ENCODE data around the gene SLC30A2.
A peak's percentile ranks its signal among the peaks of the same experiment; 100 is the strongest.

SLC30A2 gene

DNA sequence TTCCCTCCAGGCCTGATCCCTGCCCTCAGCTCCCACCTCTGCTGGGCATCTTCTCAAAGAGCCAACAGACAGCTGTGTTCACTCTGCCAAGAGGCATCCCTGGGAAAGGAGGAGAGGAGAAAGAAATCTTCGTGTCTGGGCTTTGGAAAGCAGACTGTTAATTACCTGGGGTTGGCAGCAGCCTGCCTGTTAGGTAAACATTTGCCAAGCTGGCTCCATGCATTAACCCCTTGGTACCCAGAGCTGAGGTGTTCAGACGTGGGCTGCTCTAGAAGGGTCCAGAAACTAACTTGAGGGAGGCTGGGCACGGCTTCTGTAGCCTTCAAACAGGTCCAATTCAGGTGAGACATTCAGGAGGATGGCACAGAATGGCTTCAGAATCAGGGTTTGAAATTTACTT is 33.1 kb downstream of the SLC30A2 start:
- H3K4me3 ChIP-seq (ENCODE audit: low read depth, low read length): no peak overlapping the region
- TF ChIP-seq CTCF (conservative IDR thresholded peaks at IDR 0.05; ENCODE audit: low read depth, low read length): no peak
- no peak for DNase-seq (ENCODE audit: low read depth)

DNA sequence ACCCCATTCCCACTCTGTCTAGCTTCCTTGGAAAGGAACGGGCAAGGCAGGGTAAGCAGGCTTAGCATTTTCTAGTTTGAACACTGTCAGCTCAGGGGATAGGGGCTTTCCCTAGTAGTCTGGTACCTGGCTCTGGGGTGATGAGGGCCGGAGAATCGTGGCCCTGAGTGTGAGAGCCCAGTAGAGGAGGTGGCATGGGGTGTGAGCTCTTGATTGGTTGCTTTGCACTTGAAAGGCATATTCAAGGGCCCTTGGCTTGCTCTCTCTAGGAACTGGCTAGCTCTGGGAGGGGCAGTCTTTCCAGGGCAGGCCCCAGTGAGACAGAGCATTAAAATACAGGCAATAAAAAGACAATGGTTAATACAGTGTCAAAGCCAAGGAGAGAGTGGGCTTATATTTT is 35.1 kb downstream of the SLC30A2 start:
- no peak for TF ChIP-seq CTCF (conservative IDR thresholded peaks at IDR 0.05; ENCODE audit: low read depth, low read length)
- DNase-seq (ENCODE audit: low read depth): no peak
- H3K4me3 ChIP-seq (ENCODE audit: low read depth, low read length): no peak overlapping the region

DNA sequence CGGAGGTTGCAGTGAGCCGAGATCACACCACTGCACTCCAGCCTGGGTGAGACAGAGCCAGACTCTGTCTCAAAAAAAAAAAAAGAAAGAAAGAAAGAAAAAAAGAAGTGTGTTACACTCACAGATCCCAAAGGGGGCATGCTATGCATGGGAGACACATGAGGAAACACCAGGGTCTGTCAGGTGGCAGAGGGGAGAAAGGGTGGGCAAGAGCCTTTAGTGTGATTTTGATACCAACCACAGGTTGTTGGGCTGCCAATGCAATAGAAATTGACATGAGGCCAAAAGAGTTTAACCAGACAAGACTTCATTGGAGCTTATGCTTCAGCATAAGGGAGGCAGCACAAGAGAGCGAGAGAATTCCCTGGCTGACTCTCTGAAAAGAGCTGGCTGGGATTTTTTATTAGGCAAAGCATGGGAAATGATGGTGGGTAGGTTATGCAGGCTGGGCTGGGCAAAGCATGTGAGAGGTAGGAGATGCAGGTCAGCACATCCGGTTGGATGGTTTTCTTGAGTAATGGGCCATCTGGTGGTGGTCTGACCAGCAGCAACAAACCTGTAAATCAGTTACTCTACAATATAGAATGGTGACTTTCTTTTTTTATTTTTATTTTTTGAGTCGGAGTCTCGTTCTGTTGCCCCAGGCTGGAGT is 36.0 kb downstream of the SLC30A2 start:
- peak; percentile 23 for TF ChIP-seq CTCF (conservative IDR thresholded peaks at IDR 0.05; ENCODE audit: low read depth, low read length)
- DNase-seq (ENCODE audit: low read depth): no peak
- no peak overlapping the region for H3K4me3 ChIP-seq (ENCODE audit: low read depth, low read length)

DNA sequence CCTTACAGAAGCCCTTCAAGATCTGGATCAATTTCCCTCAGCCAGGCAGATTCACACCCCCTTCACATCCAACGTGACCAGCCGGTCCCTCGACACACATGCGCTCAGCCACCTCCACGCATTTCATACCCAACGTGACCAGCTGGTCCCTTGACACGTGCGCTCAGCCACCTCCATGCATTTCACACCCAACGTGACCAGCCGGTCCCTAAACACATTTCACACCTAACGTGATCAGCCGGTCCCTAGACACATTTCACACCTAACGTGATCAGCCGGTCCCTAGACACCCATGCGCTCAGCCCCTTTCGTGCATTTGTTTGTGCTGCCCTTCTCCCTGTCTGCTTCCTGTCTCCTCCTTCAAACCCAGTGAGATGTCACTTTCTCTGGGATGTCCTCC is 39.2 kb downstream of the SLC30A2 start:
- no peak for TF ChIP-seq CTCF (conservative IDR thresholded peaks at IDR 0.05; ENCODE audit: low read depth, low read length)
- H3K4me3 ChIP-seq (ENCODE audit: low read depth, low read length): no peak overlapping the region
- no peak for DNase-seq (ENCODE audit: low read depth)

DNA sequence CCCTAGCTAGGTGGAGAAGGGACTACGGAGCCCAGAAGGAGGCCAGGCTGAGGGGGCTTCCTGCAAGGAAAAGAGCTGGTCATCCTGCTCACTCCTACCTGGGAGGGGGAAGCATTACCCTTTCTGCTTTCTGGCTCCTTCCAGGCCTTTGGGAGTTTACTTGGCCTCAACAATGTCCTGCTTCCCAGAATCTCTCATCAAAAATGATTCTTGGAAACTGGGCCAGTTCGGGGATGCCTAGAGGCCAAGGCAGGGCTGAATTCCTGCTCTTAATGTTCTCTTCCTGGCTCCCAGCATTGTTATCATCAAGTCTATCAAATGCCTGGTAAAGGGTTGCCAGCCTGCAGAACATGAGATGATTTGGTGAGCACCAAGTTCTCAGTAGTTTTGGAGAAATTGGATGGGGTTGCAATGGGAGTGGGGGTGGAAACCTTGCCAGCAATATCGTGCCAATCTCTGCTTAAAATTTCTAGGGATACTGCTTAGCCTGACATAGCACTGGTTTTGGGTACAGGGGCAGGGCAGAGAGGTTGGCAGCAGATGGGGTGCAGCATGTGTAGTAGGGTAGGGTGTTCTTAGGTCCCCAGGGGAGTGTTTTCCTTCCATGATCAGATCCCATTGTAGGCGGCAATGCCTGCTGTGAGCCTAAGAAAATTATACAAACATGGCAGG is 40.3 kb downstream of the SLC30A2 start:
- no peak for DNase-seq (ENCODE audit: low read depth)
- no peak for TF ChIP-seq CTCF (conservative IDR thresholded peaks at IDR 0.05; ENCODE audit: low read depth, low read length)
- no peak overlapping the region for H3K4me3 ChIP-seq (ENCODE audit: low read depth, low read length)

DNA sequence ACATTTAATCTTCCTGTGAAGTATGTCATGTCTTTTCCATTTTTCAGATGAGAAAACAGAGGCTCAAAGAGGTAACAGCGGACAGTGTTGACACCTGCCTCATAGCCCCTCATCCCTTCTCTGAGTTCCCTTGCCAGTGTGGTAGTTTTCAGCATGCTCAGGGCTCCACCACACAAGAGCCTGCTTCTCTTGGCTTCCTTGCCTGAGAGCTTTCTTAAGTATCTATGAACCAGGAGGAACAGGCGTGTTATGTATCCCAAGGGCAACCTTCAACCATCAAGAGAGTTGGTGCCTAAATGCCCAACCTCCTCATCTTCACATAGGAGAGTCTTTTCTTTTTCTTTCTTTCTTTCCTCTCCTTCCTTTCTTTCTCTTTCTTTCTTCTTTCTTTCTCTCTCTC is 42.2 kb downstream of the SLC30A2 start:
- no peak for TF ChIP-seq CTCF (conservative IDR thresholded peaks at IDR 0.05; ENCODE audit: low read depth, low read length)

GRCh38 chr1:26003262-26003661 is 42.7 kb downstream of the SLC30A2 start:
- H3K4me3 ChIP-seq (ENCODE audit: low read depth, low read length): no peak overlapping the region
- TF ChIP-seq CTCF (conservative IDR thresholded peaks at IDR 0.05; ENCODE audit: low read depth, low read length): no peak
- DNase-seq (ENCODE audit: low read depth): no peak

More for the DNA sequence above, 42.2 kb downstream of the SLC30A2 start:
- no peak for DNase-seq (ENCODE audit: low read depth)
- H3K4me3 ChIP-seq (ENCODE audit: low read depth, low read length): no peak overlapping the region
